ENCODE measurements around the gene ALS2. TPM values are rescaled to one million over a fixed set of nuclear protein-coding genes. Genes with fewer than 3 reads are reported as not detected.

Gene ALS2
- total RNA-seq, 1 donor from 2014 or later, result 54.0 TPM

DNA sequence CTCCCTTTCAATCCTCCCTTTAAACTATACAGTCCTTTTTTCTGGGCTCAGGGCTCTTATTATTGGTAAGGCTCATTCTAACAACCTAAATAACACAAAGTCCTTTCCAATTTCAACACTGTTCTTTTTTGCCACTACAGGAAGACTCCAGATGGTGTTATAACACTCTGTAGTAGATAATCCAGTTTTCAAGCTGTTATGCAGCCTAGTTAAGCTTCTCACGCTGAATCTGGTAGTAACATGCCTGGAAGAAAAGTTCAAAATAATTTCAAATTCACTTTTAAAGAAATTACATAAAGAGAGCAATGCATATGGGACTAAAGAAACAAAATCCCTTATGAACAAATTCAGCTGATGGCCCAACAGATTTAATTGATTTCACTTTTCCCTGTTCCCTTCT lies 79.1 kb downstream of the ALS2 start:
- DNase-seq (ENCODE audit: low read depth) (no peak), FAIRE-seq (no peak)
- Histone ChIP-seq H4K20me1 (ENCODE audit: insufficient read depth, low read length) (no peaks in the 10 kb centered on the region), H3K27ac (ENCODE audit: low read depth, low read length) (no peak overlapping the region), H3K4me1 (ENCODE audit: insufficient read depth, low read length) (peaks cover 37% of the 10 kb centered on the region), H3K9ac (ENCODE audit: low read length) (no peak overlapping the region), H3K36me3 (ENCODE audit: insufficient read depth, low read length) (peaks cover 20% of the 10 kb centered on the region), H3K79me2 (ENCODE audit: insufficient read depth, low read length) (no peaks in the 10 kb centered on the region), H3K4me3 (ENCODE audit: insufficient read depth, low read depth, low read length) (no peak overlapping the region), H3K9me3 (ENCODE audit: insufficient read depth, low read depth, low read length) (no peaks in the 10 kb centered on the region), H3K4me2 (ENCODE audit: low read length) (no peak overlapping the region), H3K27me3 (ENCODE audit: insufficient read depth, low read length) (no peaks in the 10 kb centered on the region), H2AFZ (ENCODE audit: low read depth, low read length) (no peak overlapping the region)
- TF ChIP-seq EZH2 (IDR thresholded peaks at IDR 0.05; ENCODE audit: insufficient read depth, low read length), result no peak
- TF ChIP-seq, protein P1, sequence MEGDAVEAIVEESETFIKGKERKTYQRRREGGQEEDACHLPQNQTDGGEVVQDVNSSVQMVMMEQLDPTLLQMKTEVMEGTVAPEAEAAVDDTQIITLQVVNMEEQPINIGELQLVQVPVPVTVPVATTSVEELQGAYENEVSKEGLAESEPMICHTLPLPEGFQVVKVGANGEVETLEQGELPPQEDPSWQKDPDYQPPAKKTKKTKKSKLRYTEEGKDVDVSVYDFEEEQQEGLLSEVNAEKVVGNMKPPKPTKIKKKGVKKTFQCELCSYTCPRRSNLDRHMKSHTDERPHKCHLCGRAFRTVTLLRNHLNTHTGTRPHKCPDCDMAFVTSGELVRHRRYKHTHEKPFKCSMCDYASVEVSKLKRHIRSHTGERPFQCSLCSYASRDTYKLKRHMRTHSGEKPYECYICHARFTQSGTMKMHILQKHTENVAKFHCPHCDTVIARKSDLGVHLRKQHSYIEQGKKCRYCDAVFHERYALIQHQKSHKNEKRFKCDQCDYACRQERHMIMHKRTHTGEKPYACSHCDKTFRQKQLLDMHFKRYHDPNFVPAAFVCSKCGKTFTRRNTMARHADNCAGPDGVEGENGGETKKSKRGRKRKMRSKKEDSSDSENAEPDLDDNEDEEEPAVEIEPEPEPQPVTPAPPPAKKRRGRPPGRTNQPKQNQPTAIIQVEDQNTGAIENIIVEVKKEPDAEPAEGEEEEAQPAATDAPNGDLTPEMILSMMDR (IDR thresholded peaks at IDR 0.05; ENCODE audit: insufficient read depth, low read depth, low read length), result no peak
- Mint-ChIP-seq H3K4me1 (ENCODE audit: low read depth, unreplicated experiment) (peaks cover 30% of the 10 kb centered on the region), H3K27me3 (ENCODE audit: low read depth, unreplicated experiment) (no peaks in the 10 kb centered on the region), H3K4me3 (ENCODE audit: unreplicated experiment) (no peak overlapping the region), H3K9me3 (ENCODE audit: unreplicated experiment) (no peaks in the 10 kb centered on the region), H3K27ac (ENCODE audit: unreplicated experiment) (no peak overlapping the region), H3K36me3 (ENCODE audit: low read depth, unreplicated experiment) (peaks cover 20% of the 10 kb centered on the region)

DNA sequence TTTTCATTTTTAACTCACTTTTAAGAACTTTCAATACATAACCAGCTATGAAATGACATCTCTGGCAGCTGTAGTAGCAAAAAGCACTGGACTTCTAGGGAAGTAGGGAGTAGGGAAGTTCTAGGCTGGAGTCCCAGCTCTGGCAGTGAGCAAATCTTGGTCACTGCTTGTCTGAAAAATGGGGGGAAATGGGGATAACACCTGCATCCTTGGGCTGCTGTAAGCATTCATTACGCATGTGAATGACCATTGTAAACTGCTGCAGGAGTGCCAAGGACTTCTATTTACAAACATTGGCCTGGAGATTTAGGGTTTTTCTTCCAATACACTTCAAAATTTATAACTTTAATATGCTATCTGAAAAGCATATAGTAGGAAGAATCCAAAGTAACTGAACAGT lies 81.3 kb downstream of the ALS2 start:
- no peaks in the 10 kb centered on the region for H3K27me3 ChIP-seq (ENCODE audit: insufficient read depth, low read length)
- H3K79me2 ChIP-seq (ENCODE audit: insufficient read depth, low read length), result no peaks in the 10 kb centered on the region
- DNase-seq (ENCODE audit: low read depth) (peak; percentile 5), FAIRE-seq (no peak)
- Mint-ChIP-seq H3K4me3 (ENCODE audit: unreplicated experiment) (no peak overlapping the region), H3K27me3 (ENCODE audit: low read depth, unreplicated experiment) (no peaks in the 10 kb centered on the region), H3K36me3 (ENCODE audit: low read depth, unreplicated experiment) (peaks cover 18% of the 10 kb centered on the region), H3K27ac (ENCODE audit: unreplicated experiment) (no peak overlapping the region), H3K9me3 (ENCODE audit: unreplicated experiment) (no peaks in the 10 kb centered on the region), H3K4me1 (ENCODE audit: low read depth, unreplicated experiment) (peaks cover 44% of the 10 kb centered on the region)
- peaks cover 53% of the 10 kb centered on the region for H3K4me1 ChIP-seq (ENCODE audit: insufficient read depth, low read length)
- H4K20me1 ChIP-seq (ENCODE audit: insufficient read depth, low read length), result no peaks in the 10 kb centered on the region
- H3K9ac ChIP-seq (ENCODE audit: low read length), result peak overlapping the region; percentile 73
- peak overlapping the region; percentile 3 for H3K4me3 ChIP-seq (ENCODE audit: insufficient read depth, low read depth, low read length)
- TF ChIP-seq EZH2 (IDR thresholded peaks at IDR 0.05; ENCODE audit: insufficient read depth, low read length), result no peak
- TF ChIP-seq, protein P1 (IDR thresholded peaks at IDR 0.05; ENCODE audit: insufficient read depth, low read depth, low read length), result no peak
- H3K27ac ChIP-seq (ENCODE audit: low read depth, low read length), result peak overlapping the region; percentile 95
- H3K36me3 ChIP-seq (ENCODE audit: insufficient read depth, low read length), result peaks cover 13% of the 10 kb centered on the region
- peak overlapping the region; percentile 0 for H2AFZ ChIP-seq (ENCODE audit: low read depth, low read length)
- H3K9me3 ChIP-seq (ENCODE audit: insufficient read depth, low read depth, low read length), result no peaks in the 10 kb centered on the region
- H3K4me2 ChIP-seq (ENCODE audit: low read length), result peak overlapping the region; percentile 77

DNA sequence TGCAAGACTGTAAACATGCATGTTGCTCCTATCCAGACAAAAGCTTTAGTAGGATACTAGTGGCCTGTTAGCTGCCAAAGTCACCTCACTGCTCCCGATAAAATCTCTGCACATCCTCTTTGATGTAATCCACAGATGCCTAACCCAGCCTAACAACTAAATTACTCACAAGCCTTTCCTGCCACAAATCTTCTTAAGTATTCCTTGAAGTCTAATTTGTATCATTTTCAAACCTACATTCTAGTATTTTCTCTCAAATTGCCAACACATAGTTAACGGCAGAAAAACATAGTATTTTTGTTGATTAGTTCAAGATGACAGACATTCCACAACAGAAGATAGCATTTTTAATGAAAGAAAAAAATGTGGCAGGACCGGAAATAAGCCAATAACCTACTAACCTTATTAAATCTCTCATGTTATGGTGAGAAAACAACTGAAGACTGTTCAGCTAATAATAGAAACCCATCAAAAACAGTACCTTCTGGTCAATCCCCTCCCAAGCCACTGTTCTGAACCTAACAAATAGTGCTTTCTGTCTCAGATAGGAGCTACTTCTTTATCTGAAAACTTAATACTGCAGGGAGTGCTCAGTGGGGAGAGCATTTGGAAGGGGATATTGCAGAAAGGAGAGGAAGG lies 82.0 kb downstream of the ALS2 start, which contains the start of gene MPP4:
TSS of gene MPP4 (minus strand) at position 57 of the 639 bp plus-strand sequence. CDS start 4,690 bp downstream, outside the sequence.
- H3K4me2 ChIP-seq (ENCODE audit: low read length), result peak within 1 kb of the TSS; percentile 77
- H3K4me1 ChIP-seq (ENCODE audit: insufficient read depth, low read length), result peaks cover 50% of the 10 kb centered on the region
- TF ChIP-seq, protein P1 (IDR thresholded peaks at IDR 0.05; ENCODE audit: insufficient read depth, low read depth, low read length), result no peak
- TF ChIP-seq EZH2 (IDR thresholded peaks at IDR 0.05; ENCODE audit: insufficient read depth, low read length), result no peak
- Mint-ChIP-seq H3K9me3 (ENCODE audit: unreplicated experiment) (no peaks in the 10 kb centered on the region), H3K4me3 (ENCODE audit: unreplicated experiment) (no peak within 1 kb of the TSS), H3K27me3 (ENCODE audit: low read depth, unreplicated experiment) (no peaks in the 10 kb centered on the region), H3K27ac (ENCODE audit: unreplicated experiment) (peak within 1 kb of the TSS; percentile 83), H3K36me3 (ENCODE audit: low read depth, unreplicated experiment) (peaks cover 15% of the 10 kb centered on the region), H3K4me1 (ENCODE audit: low read depth, unreplicated experiment) (peaks cover 44% of the 10 kb centered on the region)
- H2AFZ ChIP-seq (ENCODE audit: low read depth, low read length), result peak within 1 kb of the TSS; percentile 0
- DNase-seq (ENCODE audit: low read depth) (peak; percentile 63), FAIRE-seq (peak; percentile 76)
- peaks cover 12% of the 10 kb centered on the region for H3K36me3 ChIP-seq (ENCODE audit: insufficient read depth, low read length)
- no peaks in the 10 kb centered on the region for H3K9me3 ChIP-seq (ENCODE audit: insufficient read depth, low read depth, low read length)
- H3K27me3 ChIP-seq (ENCODE audit: insufficient read depth, low read length), result no peaks in the 10 kb centered on the region
- H3K9ac ChIP-seq (ENCODE audit: low read length), result peak within 1 kb of the TSS; percentile 73
- no peaks in the 10 kb centered on the region for H3K79me2 ChIP-seq (ENCODE audit: insufficient read depth, low read length)
- peak within 1 kb of the TSS; percentile 27 for H3K4me3 ChIP-seq (ENCODE audit: insufficient read depth, low read depth, low read length)
- no peaks in the 10 kb centered on the region for H4K20me1 ChIP-seq (ENCODE audit: insufficient read depth, low read length)
- peak within 1 kb of the TSS; percentile 95 for H3K27ac ChIP-seq (ENCODE audit: low read depth, low read length)
